Measurements from ENCODE around the gene MICU1. TPM values are rescaled to one million over a fixed set of nuclear protein-coding genes. Genes with fewer than 3 reads are reported as not detected.

MICU1 gene
- total RNA-seq, 1 experiment from 2014 or later: 25.5 TPM

GRCh38 chr10:72421885-72422540 is 203.9 kb downstream of the MICU1 start:
- H3K9me3 Mint-ChIP-seq (ENCODE audit: unreplicated experiment): peaks cover 11% of the 10 kb centered on the region
- no TSS peak for BruUV-seq (replicated peaks)
- peaks cover 11% of the 10 kb centered on the region for H3K36me3 Mint-ChIP-seq (ENCODE audit: insufficient read depth, unreplicated experiment)
- no peak overlapping the region for H3K27ac Mint-ChIP-seq (ENCODE audit: low read depth, unreplicated experiment)
- H3K4me1 Mint-ChIP-seq (ENCODE audit: insufficient read depth, unreplicated experiment): no peaks in the 10 kb centered on the region
- intact Hi-C loops (cut with micrococcal nuclease): no loop called here
- H3K27me3 Mint-ChIP-seq (ENCODE audit: insufficient read depth, unreplicated experiment): no peaks in the 10 kb centered on the region
- H3K4me3 Mint-ChIP-seq (ENCODE audit: unreplicated experiment): no peak overlapping the region
- ChIA-PET CTCF (no interaction called here), POLR2A (no interaction called here)
- TF ChIP-seq CTCF (IDR thresholded peaks at IDR 0.05; ENCODE audit: unreplicated experiment): no peak
- DNase-seq (ENCODE audit: unreplicated experiment): no peak

- CTCF ChIA-PET: interaction anchor here (0.7 kb wide), 1 partner anchor 459 kb away, joined by 3 read pairs; no protein-coding TSS in a partner anchor
- POLR2A ChIA-PET: interaction anchor here (0.6 kb wide), 1 partner anchor 272 kb away, joined by 3 read pairs; the partner anchor contains the start of gene MCU
- intact Hi-C loops (cut with micrococcal nuclease): no loop called here
- H3K36me3 Mint-ChIP-seq (ENCODE audit: insufficient read depth, unreplicated experiment): peaks cover 16% of the 10 kb centered on the region
- no peak for TF ChIP-seq CTCF (IDR thresholded peaks at IDR 0.05; ENCODE audit: unreplicated experiment)
- no peaks in the 10 kb centered on the region for H3K4me1 Mint-ChIP-seq (ENCODE audit: insufficient read depth, unreplicated experiment)
- H3K27me3 Mint-ChIP-seq (ENCODE audit: insufficient read depth, unreplicated experiment): no peaks in the 10 kb centered on the region
- no peak for DNase-seq (ENCODE audit: unreplicated experiment)
- H3K27ac Mint-ChIP-seq (ENCODE audit: low read depth, unreplicated experiment): no peak overlapping the region
- peaks cover 11% of the 10 kb centered on the region for H3K9me3 Mint-ChIP-seq (ENCODE audit: unreplicated experiment)
- no TSS peak for BruUV-seq (replicated peaks)
- no peak overlapping the region for H3K4me3 Mint-ChIP-seq (ENCODE audit: unreplicated experiment)
Observed at GRCh38 chr10:72419241-72419640, 206.6 kb downstream of the MICU1 start.

- TF ChIP-seq CTCF (IDR thresholded peaks at IDR 0.05; ENCODE audit: unreplicated experiment): no peak
- Mint-ChIP-seq H3K4me1 (ENCODE audit: insufficient read depth, unreplicated experiment) (no peaks in the 10 kb centered on the region), H3K27ac (ENCODE audit: low read depth, unreplicated experiment) (no peak overlapping the region), H3K4me3 (ENCODE audit: unreplicated experiment) (no peak overlapping the region), H3K9me3 (ENCODE audit: unreplicated experiment) (peaks cover 11% of the 10 kb centered on the region), H3K36me3 (ENCODE audit: insufficient read depth, unreplicated experiment) (peaks cover 11% of the 10 kb centered on the region), H3K27me3 (ENCODE audit: insufficient read depth, unreplicated experiment) (no peaks in the 10 kb centered on the region)
- intact Hi-C loops (cut with micrococcal nuclease): no loop called here
- CTCF ChIA-PET: no interaction called here
- DNase-seq (ENCODE audit: unreplicated experiment): no peak
- POLR2A ChIA-PET: interaction anchor here (0.6 kb wide), 1 partner anchor 273 kb away, joined by 3 read pairs; the partner anchor contains the start of gene MCU
- BruUV-seq (replicated peaks): no TSS peak
Observed at GRCh38 chr10:72418679-72419078, 207.2 kb downstream of the MICU1 start.

GRCh38 chr10:72417971-72418370 is 207.9 kb downstream of the MICU1 start:
- H3K27me3 Mint-ChIP-seq (ENCODE audit: insufficient read depth, unreplicated experiment): no peaks in the 10 kb centered on the region
- peaks cover 8% of the 10 kb centered on the region for H3K36me3 Mint-ChIP-seq (ENCODE audit: insufficient read depth, unreplicated experiment)
- BruUV-seq (replicated peaks): no TSS peak
- DNase-seq (ENCODE audit: unreplicated experiment): no peak
- TF ChIP-seq CTCF (IDR thresholded peaks at IDR 0.05; ENCODE audit: unreplicated experiment): no peak
- peaks cover 7% of the 10 kb centered on the region for H3K9me3 Mint-ChIP-seq (ENCODE audit: unreplicated experiment)
- intact Hi-C loops (cut with micrococcal nuclease): no loop called here
- no peak overlapping the region for H3K4me3 Mint-ChIP-seq (ENCODE audit: unreplicated experiment)
- H3K27ac Mint-ChIP-seq (ENCODE audit: low read depth, unreplicated experiment): no peak overlapping the region
- ChIA-PET CTCF (interaction anchor here (0.6 kb wide), 1 partner anchor 229 kb away, joined by 3 read pairs; no protein-coding TSS in a partner anchor), POLR2A (no interaction called here)
- H3K4me1 Mint-ChIP-seq (ENCODE audit: insufficient read depth, unreplicated experiment): no peaks in the 10 kb centered on the region

Data from MCF 10A (cell line).